K562 (cell line): ENCODE results near the gene NLGN4Y.

Experiments used
- BDP1 ChIP-seq: IDR thresholded peaks from 3 replicates; pipeline ENCODE4 v1.6.1; 2011; ENCODE audit not compliant: insufficient read length, insufficient read depth
- CTCF ChIP-seq, 3 experiments: IDR thresholded peaks in 2 of 3; conservative IDR thresholded peaks in 1 of 3; 2 replicates each; pipeline ENCODE4 v1.5.1; 2011 to 2012; ENCODE audit warnings: low read length in 3 of 3, mild to moderate bottlenecking in 3 of 3, control low read depth in 2 of 3, improper control_type of control experiment in 1 of 3, inconsistent platforms in 1 of 3, low read depth in 1 of 3, mixed read lengths in 1 of 3, moderate library complexity in 1 of 3; ENCODE audit not compliant: insufficient read depth in 2 of 3
- EZH2 ChIP-seq: IDR thresholded peaks from 2 replicates; pipeline ENCODE4 v1.6.1; 2012; ENCODE audit warnings: low read depth, mild to moderate bottlenecking, inconsistent platforms, low read length, borderline replicate concordance
- NFE2L1 ChIP-seq: fragments of 450-650 bp; IDR thresholded peaks from 2 replicates; pipeline ENCODE4 v1.6.1; 2016; ENCODE audit warnings: missing genetic modification characterization, low read depth, mild to moderate bottlenecking, missing compliant biosample characterization, moderate library complexity, borderline replicate concordance
- NFXL1 ChIP-seq: fragments of 450-650 bp; formaldehyde crosslinking; IDR thresholded peaks from 2 replicates; pipeline ENCODE4 v1.4.0; 2021; ENCODE audit warnings: mild to moderate bottlenecking
- NKRF ChIP-seq: fragments of 450-650 bp; IDR thresholded peaks from 2 replicates; pipeline ENCODE4 v1.6.1; 2016; ENCODE audit warnings: borderline replicate concordance
- PCBP2 ChIP-seq: fragments of 200-400 bp; formaldehyde crosslinking; IDR thresholded peaks from 2 replicates; pipeline ENCODE4 v1.6.1; 2018; ENCODE audit warnings: low read length, low read depth, mild to moderate bottlenecking, moderate library complexity; ENCODE audit not compliant: poor library complexity, severe bottlenecking
- POLR2AphosphoS5 ChIP-seq: IDR thresholded peaks from 2 replicates; pipeline ENCODE4 v1.6.1; 2011; ENCODE audit warnings: mild to moderate bottlenecking, low read depth, low read length, moderate library complexity; ENCODE audit not compliant: control insufficient read depth, insufficient read depth
- RFX5 ChIP-seq: IDR thresholded peaks from 2 replicates; pipeline ENCODE4 v1.6.1; 2011; ENCODE audit warnings: low read depth, mild to moderate bottlenecking, improper control_type of control experiment, low read length
- SAP30 ChIP-seq: fragments of 200-600 bp; sonication (generic); IDR thresholded peaks from 2 replicates; pipeline ENCODE4 v1.6.1; 2012; ENCODE audit warnings: borderline replicate concordance, low read depth, mild to moderate bottlenecking, moderate library complexity, low read length, control low read depth, inconsistent platforms; ENCODE audit not compliant: insufficient read depth, poor library complexity, severe bottlenecking
- ZFP1 ChIP-seq: fragments of 450-650 bp; formaldehyde crosslinking; IDR thresholded peaks from 2 replicates; pipeline ENCODE4 v1.4.0; 2020; ENCODE audit warnings: mild to moderate bottlenecking, mixed read lengths
- ZNF785 ChIP-seq: fragments of 250-450 bp; sonication (Bioruptor Pico); IDR thresholded peaks from 2 replicates; pipeline ENCODE4 v1.4.0; 2020; ENCODE audit warnings: mild to moderate bottlenecking
- TF ChIP-seq, protein P1 (sequence below): fragments of 200-800 bp; sonication (Bioruptor generic); IDR thresholded peaks from 2 replicates; pipeline ENCODE4 v1.6.1; 2016; ENCODE audit warnings: missing genetic modification characterization, missing compliant biosample characterization

- TF ChIP-seq PCBP2 (no peak), CTCF (IDR thresholded peaks at IDR 0.05 in 2 of 3, conservative IDR thresholded peaks at IDR 0.05 in 1 of 3; ENCODE audit: insufficient read depth in 2 of 3, low read depth in 1 of 3, low read length in 3 of 3) (no peak), ZFP1 (CRISPR knock-in tag) (no peak), NKRF (no peak), SAP30 (no peak), NFE2L1 (tag) (no peak), RFX5 (no peak), POLR2AphosphoS5 (no peak), BDP1 (no peak), EZH2 (no peak), NFXL1 (CRISPR knock-in tag) (no peak), ZNF785 (CRISPR knock-in tag) (no peak)
- TF ChIP-seq, protein P1, sequence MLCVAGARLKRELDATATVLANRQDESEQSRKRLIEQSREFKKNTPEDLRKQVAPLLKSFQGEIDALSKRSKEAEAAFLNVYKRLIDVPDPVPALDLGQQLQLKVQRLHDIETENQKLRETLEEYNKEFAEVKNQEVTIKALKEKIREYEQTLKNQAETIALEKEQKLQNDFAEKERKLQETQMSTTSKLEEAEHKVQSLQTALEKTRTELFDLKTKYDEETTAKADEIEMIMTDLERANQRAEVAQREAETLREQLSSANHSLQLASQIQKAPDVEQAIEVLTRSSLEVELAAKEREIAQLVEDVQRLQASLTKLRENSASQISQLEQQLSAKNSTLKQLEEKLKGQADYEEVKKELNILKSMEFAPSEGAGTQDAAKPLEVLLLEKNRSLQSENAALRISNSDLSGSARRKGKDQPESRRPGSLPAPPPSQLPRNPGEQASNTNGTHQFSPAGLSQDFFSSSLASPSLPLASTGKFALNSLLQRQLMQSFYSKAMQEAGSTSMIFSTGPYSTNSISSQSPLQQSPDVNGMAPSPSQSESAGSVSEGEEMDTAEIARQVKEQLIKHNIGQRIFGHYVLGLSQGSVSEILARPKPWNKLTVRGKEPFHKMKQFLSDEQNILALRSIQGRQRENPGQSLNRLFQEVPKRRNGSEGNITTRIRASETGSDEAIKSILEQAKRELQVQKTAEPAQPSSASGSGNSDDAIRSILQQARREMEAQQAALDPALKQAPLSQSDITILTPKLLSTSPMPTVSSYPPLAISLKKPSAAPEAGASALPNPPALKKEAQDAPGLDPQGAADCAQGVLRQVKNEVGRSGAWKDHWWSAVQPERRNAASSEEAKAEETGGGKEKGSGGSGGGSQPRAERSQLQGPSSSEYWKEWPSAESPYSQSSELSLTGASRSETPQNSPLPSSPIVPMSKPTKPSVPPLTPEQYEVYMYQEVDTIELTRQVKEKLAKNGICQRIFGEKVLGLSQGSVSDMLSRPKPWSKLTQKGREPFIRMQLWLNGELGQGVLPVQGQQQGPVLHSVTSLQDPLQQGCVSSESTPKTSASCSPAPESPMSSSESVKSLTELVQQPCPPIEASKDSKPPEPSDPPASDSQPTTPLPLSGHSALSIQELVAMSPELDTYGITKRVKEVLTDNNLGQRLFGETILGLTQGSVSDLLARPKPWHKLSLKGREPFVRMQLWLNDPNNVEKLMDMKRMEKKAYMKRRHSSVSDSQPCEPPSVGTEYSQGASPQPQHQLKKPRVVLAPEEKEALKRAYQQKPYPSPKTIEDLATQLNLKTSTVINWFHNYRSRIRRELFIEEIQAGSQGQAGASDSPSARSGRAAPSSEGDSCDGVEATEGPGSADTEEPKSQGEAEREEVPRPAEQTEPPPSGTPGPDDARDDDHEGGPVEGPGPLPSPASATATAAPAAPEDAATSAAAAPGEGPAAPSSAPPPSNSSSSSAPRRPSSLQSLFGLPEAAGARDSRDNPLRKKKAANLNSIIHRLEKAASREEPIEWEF (CRISPR knock-in tag) = no peak
Observed at GRCh38 chrY:14793674-14794073, 269.3 kb downstream of the NLGN4Y start.
